GM12878 (cell line): ENCODE measurements around the gene CCDC12. TPM values are rescaled to one million over a fixed set of nuclear protein-coding genes. Genes with fewer than 3 reads are reported as not detected.

ENCODE experiments used
- ATF2 ChIP-seq: IDR thresholded peaks from 2 replicates; pipeline ENCODE4 v1.6.1; 2012; ENCODE audit warnings: low read length, inconsistent platforms
- CHD4 ChIP-seq: fragments of 200-600 bp; sonication (generic); IDR thresholded peaks from 2 replicates; pipeline ENCODE4 v1.6.1; 2016; ENCODE audit warnings: mild to moderate bottlenecking
- CREB1 ChIP-seq: IDR thresholded peaks from 2 replicates; pipeline ENCODE4 v1.6.1; 2012; ENCODE audit warnings: low read depth, mild to moderate bottlenecking, inconsistent platforms
- CREM ChIP-seq: IDR thresholded peaks from 2 replicates; pipeline ENCODE4 v1.6.1; 2014; ENCODE audit warnings: antibody characterized with exemption, low read depth
- FOXM1 ChIP-seq: IDR thresholded peaks from 2 replicates; pipeline ENCODE4 v1.6.1; 2012; ENCODE audit warnings: low read depth, mild to moderate bottlenecking, inconsistent platforms, low read length, moderate library complexity
- GABPA ChIP-seq: IDR thresholded peaks from 2 replicates; pipeline ENCODE4 v1.6.1; 2014; ENCODE audit warnings: antibody characterized with exemption, low read depth, mild to moderate bottlenecking, inconsistent platforms
- JUND ChIP-seq: IDR thresholded peaks from 2 replicates; pipeline ENCODE4 v1.6.1; 2012; ENCODE audit warnings: low read depth, mild to moderate bottlenecking, low read length, improper control_type of control experiment, moderate library complexity
- KLF5 ChIP-seq: fragments of 450-650 bp; IDR thresholded peaks from 2 replicates; pipeline ENCODE4 v1.6.1; 2014; ENCODE audit warnings: mild to moderate bottlenecking; ENCODE audit not compliant: partially characterized antibody
- NBN ChIP-seq: fragments of 450-650 bp; IDR thresholded peaks from 2 replicates; pipeline ENCODE4 v1.6.1; 2016
- NFIC ChIP-seq: IDR thresholded peaks from 2 replicates; pipeline ENCODE4 v1.6.1; 2012; ENCODE audit warnings: low read depth, mild to moderate bottlenecking, inconsistent platforms, low read length, moderate library complexity
- NKRF ChIP-seq: fragments of 450-650 bp; conservative IDR thresholded peaks from 2 replicates; pipeline ENCODE4 v1.6.1; 2017; ENCODE audit warnings: mild to moderate bottlenecking, moderate library complexity
- NRF1 ChIP-seq: conservative IDR thresholded peaks from 2 replicates; pipeline ENCODE4 v1.6.1; 2011; ENCODE audit warnings: mild to moderate bottlenecking, low read depth, low read length, improper control_type of control experiment
- POLR2AphosphoS2 ChIP-seq: IDR thresholded peaks from 2 replicates; pipeline ENCODE4 v1.6.1; 2011; ENCODE audit warnings: low read depth, mild to moderate bottlenecking, low read length, improper control_type of control experiment, moderate library complexity
- RFX5 ChIP-seq: IDR thresholded peaks from 2 replicates; pipeline ENCODE4 v1.6.1; 2011; ENCODE audit warnings: low read depth, low read length, improper control_type of control experiment
- SMC3 ChIP-seq: IDR thresholded peaks from 2 replicates; pipeline ENCODE4 v1.6.1; 2011; ENCODE audit warnings: low read length, improper control_type of control experiment, borderline replicate concordance
- SP1 ChIP-seq: IDR thresholded peaks from one replicate; pipeline ENCODE4 v1.6.1; 2011; ENCODE audit warnings: low read depth, low read length
- STAT1 ChIP-seq: fragments of 450-650 bp; conservative IDR thresholded peaks from 2 replicates; pipeline ENCODE4 v1.6.1; 2014; ENCODE audit warnings: antibody characterized with exemption, mild to moderate bottlenecking
- SUZ12 ChIP-seq: fragments of 200-600 bp; sonication (generic); IDR thresholded peaks from one replicate; pipeline ENCODE4 v1.6.1; 2018; ENCODE audit warnings: antibody characterized with exemption, mild to moderate bottlenecking; ENCODE audit not compliant: unreplicated experiment
- ZBTB33 ChIP-seq: fragments of 450-650 bp; IDR thresholded peaks from 2 replicates; pipeline ENCODE4 v1.6.1; 2017; ENCODE audit warnings: mild to moderate bottlenecking
- polyA plus RNA-seq, 11 experiments: library from polyadenylated mRNA; depleted of rRNA in 4 of 11; unstranded in 6 of 11; stranded (reverse) in 5 of 11; fragments of >200 nt; fragmentation: Nextera tagmentation in 4 of 11; fragmentation: Illumina TruSeq in 1 of 11; extraction: Ambion mirVana in 4 of 11; extraction: Trizol in 1 of 11; gene quantifications; 1 replicate in 1 of 11; 2 replicates in 10 of 11; pipeline versions ENCODE4 v1.2.1 to v1.2.3, GENCODE V29; 2011 to 2016; ENCODE audit warnings: inconsistent platforms in 2 of 11, missing spikeins in 2 of 11, low read depth in 1 of 11
- total RNA-seq, 4 experiments: library from RNA; depleted of rRNA in 3 of 4; stranded (reverse); fragments of >200 nt in 3 of 4; fragmentation: Illumina TruSeq in 1 of 4; extraction: Trizol in 1 of 4; gene quantifications; 2 replicates each; pipeline versions ENCODE4 v1.2.1 to v1.2.3, GENCODE V29; 2013 to 2021
- TF ChIP-seq, protein P1 (sequence below): fragments of 450-650 bp; IDR thresholded peaks from 2 replicates; pipeline ENCODE4 v1.6.1; 2017; ENCODE audit warnings: mild to moderate bottlenecking, moderate library complexity
- TF ChIP-seq, protein P2 (sequence below): IDR thresholded peaks from 2 replicates; pipeline ENCODE4 v1.6.1; 2011; ENCODE audit warnings: borderline replicate concordance, low read depth, mild to moderate bottlenecking, moderate library complexity, mixed read lengths, low read length; ENCODE audit not compliant: insufficient read depth; ENCODE audit errors: extremely low read length

CCDC12 gene
- total and polyA plus RNA-seq, 10 of the 15 experiments (the other 5 are each of a cell fraction or from before 2014, with no cell fraction given), result 9.2 to 91.4 (median 61.3) TPM

- TF ChIP-seq, protein P1, sequence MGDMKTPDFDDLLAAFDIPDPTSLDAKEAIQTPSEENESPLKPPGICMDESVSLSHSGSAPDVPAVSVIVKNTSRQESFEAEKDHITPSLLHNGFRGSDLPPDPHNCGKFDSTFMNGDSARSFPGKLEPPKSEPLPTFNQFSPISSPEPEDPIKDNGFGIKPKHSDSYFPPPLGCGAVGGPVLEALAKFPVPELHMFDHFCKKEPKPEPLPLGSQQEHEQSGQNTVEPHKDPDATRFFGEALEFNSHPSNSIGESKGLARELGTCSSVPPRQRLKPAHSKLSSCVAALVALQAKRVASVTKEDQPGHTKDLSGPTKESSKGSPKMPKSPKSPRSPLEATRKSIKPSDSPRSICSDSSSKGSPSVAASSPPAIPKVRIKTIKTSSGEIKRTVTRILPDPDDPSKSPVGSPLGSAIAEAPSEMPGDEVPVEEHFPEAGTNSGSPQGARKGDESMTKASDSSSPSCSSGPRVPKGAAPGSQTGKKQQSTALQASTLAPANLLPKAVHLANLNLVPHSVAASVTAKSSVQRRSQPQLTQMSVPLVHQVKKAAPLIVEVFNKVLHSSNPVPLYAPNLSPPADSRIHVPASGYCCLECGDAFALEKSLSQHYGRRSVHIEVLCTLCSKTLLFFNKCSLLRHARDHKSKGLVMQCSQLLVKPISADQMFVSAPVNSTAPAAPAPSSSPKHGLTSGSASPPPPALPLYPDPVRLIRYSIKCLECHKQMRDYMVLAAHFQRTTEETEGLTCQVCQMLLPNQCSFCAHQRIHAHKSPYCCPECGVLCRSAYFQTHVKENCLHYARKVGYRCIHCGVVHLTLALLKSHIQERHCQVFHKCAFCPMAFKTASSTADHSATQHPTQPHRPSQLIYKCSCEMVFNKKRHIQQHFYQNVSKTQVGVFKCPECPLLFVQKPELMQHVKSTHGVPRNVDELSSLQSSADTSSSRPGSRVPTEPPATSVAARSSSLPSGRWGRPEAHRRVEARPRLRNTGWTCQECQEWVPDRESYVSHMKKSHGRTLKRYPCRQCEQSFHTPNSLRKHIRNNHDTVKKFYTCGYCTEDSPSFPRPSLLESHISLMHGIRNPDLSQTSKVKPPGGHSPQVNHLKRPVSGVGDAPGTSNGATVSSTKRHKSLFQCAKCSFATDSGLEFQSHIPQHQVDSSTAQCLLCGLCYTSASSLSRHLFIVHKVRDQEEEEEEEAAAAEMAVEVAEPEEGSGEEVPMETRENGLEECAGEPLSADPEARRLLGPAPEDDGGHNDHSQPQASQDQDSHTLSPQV, result no peak; the same call in 1 of the 2 replicates
- TF ChIP-seq NFIC (no peak; the same call in 1 of the 2 replicates), NBN (peak; percentile 86), CREM (peak; percentile 68), SMC3 (no peak), KLF5 (peak; percentile 44), RFX5 (no peak), SUZ12 (no peak), ZBTB33 (no peak), CHD4 (no peak), ATF2 (no peak), FOXM1 (no peak), JUND (no peak), SP1 (peak; percentile 66), GABPA (no peak), NRF1 (0 out of 2 replicates have a peak, but pooled peaks have one; percentile 15), CREB1 (peak; percentile 59; the same call in 1 of the 2 replicates), POLR2AphosphoS2 (no peak), NKRF (0 out of 2 replicates have a peak, but pooled peaks have one; percentile 19), STAT1 (no peak; the same call in 1 of the 2 replicates)
- TF ChIP-seq, protein P2, sequence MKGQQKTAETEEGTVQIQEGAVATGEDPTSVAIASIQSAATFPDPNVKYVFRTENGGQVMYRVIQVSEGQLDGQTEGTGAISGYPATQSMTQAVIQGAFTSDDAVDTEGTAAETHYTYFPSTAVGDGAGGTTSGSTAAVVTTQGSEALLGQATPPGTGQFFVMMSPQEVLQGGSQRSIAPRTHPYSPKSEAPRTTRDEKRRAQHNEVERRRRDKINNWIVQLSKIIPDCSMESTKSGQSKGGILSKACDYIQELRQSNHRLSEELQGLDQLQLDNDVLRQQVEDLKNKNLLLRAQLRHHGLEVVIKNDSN, result no peak
These were observed 11.3 kb upstream of the CCDC12 start (continued) for GRCh38 chr3:46987743-46988401.
